ENCODE measurements around the gene METTL27. TPM values are rescaled to one million over a fixed set of nuclear protein-coding genes. Genes with fewer than 3 reads are reported as not detected.
"Not testable (repeated sequence)": the region's sequence is repeated elsewhere in the genome, so short reads cannot be mapped to it uniquely, and the experiment has no call there.

The METTL27 gene
- total RNA-seq, 4 donors from 2014 or later = 2.5 to 5.7 (median 3.4) TPM; not detected in 1

DNA sequence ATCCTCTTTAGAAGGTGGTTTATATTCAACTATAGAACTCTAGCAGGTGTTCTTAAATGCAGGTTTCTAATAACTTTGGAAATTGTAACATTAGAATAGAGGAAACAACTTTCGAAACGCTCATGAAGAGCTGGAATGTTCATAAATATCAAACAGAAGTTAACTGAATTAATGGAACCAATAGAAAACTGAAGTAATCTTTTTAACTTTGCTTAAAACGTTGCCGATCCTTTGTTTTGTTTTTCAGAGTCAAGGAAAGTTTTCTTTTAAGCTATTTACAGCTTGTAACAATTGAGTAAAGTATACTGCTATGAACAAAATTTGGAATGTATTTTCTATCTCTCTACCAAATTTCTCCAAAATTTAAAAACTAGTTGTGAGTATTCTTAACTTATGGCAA is 53.3 kb downstream of the METTL27 start:
- ATAC-seq (ENCODE audit: low FRiP score) (no peak), DNase-seq (ENCODE audit: low spot score) (no peak)
- no peak for TF ChIP-seq CTCF (IDR thresholded peaks at IDR 0.05)

GRCh38 chr7:73787786-73788048 is 54.6 kb downstream of the METTL27 start:
- ATAC-seq (ENCODE audit: low FRiP score) = not testable (repeated sequence)

GRCh38 chr7:73786588-73786987 is 55.7 kb downstream of the METTL27 start:
- ATAC-seq (ENCODE audit: low FRiP score) = no peak
- no peak for DNase-seq (ENCODE audit: low spot score)
- TF ChIP-seq CTCF (IDR thresholded peaks at IDR 0.05) = no peak

More at GRCh38 chr7:73787786-73788048, 54.6 kb downstream of the METTL27 start:
- DNase-seq (ENCODE audit: low spot score) = not testable (repeated sequence)

Other genes starting within 250 kb of the METTL27 start
- gene MLXIPL, start 218.0 kb downstream of the METTL27 start, total RNA-seq = 100 to 1,000 TPM in 1 of 4 donors, 10 to 100 TPM in 3; 37.3 to 217 (median 54.5) TPM
- gene VPS37D, start 174.7 kb downstream of the METTL27 start, total RNA-seq = 1 to 10 TPM in 2 of 4 donors, under 1 TPM in 1, not detected in 1; 0.28 to 1.5 (median 1.1) TPM
- gene DNAJC30, start 159.1 kb downstream of the METTL27 start, total RNA-seq = 1 to 10 TPM; 4.0 to 5.3 (median 4.7) TPM
- gene BUD23, start 158.9 kb downstream of the METTL27 start, total RNA-seq = 10 to 100 TPM; 28.8 to 52.2 (median 45.0) TPM
- 10 to 100 TPM in 1 of 4 donors, 1 to 10 TPM in 3; 3.6 to 10.4 (median 4.8) TPM for gene STX1A, start 122.8 kb downstream of the METTL27 start, total RNA-seq
- gene ABHD11, start 103.7 kb downstream of the METTL27 start, total RNA-seq = 10 to 100 TPM in 2 of 4 donors, 1 to 10 TPM in 2; 6.6 to 13.9 (median 9.4) TPM
- under 1 TPM in 1 of 4 donors, not detected in 3; 0.28 TPM for gene CLDN3, start 72.2 kb downstream of the METTL27 start, total RNA-seq
- gene CLDN4, start 11.5 kb downstream of the METTL27 start, total RNA-seq = under 1 TPM in 3 of 4 donors, not detected in 1; 0.19 to 0.65 (median 0.60) TPM
- gene TMEM270, start 18.6 kb upstream of the METTL27 start, total RNA-seq = not detected
- gene ELN, start 185.7 kb upstream of the METTL27 start, total RNA-seq = 100 to 1,000 TPM in 2 of 4 donors, 10 to 100 TPM in 2; 61.2 to 133 (median 83.8) TPM
- 10 to 100 TPM; 10.4 to 31.0 (median 14.6) TPM for gene LIMK1, start 241.3 kb upstream of the METTL27 start, total RNA-seq

Measured in omental fat pad (tissue), 4 donors.